IMR-90 (cell line): ENCODE measurements around the gene DDIAS. TPM values are rescaled to one million over a fixed set of nuclear protein-coding genes. Genes with fewer than 3 reads are reported as not detected.

Source experiments
- ATAC-seq: fragments of 200-7000 bp; cut with Tn5 transposase; 2 replicates; pipeline ENCODE4 v1.9.1; 2020; ENCODE audit warnings: low read depth, mild to moderate bottlenecking, moderate library complexity
- BruUV-seq: library from RNA; stranded (reverse); fragments of 400-500 nt; replicated peaks from 2 replicates; lab custom pipeline; 2021; lab: Mats Ljungman, UMichigan
- CTCF ChIA-PET: fragments of 300-600 bp; formaldehyde crosslinking; extraction: SDS; loops from one replicate; lab custom pipeline; 2021; ENCODE audit warnings: antibody characterized with exemption; lab: Yijun Ruan, JAX
- POLR2A ChIA-PET: fragments of 300-600 bp; sonication (Branson Sonifier 250); formaldehyde crosslinking; loops from one replicate; lab custom pipeline; 2022; ENCODE audit warnings: antibody characterized with exemption; ENCODE audit not compliant: unreplicated experiment; lab: Charles Lee
- DNase-seq: peaks from one replicate; pipeline ENCODE4 v3.0.0; 2013
- H2AFZ ChIP-seq: replicated peaks from 2 replicates; pipeline ENCODE3; 2013; ENCODE audit warnings: low read length, mild to moderate bottlenecking; ENCODE audit not compliant: poor library complexity
- H2AK5ac ChIP-seq: 2 replicates; pipeline ENCODE4 v1.6.1; 2013; ENCODE audit warnings: low read depth, low read length, inconsistent platforms
- H2AK9ac ChIP-seq: replicated peaks from 2 replicates; pipeline ENCODE3; 2013; ENCODE audit warnings: mild to moderate bottlenecking, low read depth, low read length, moderate library complexity; ENCODE audit not compliant: poor library complexity
- H2BK120ac ChIP-seq: 2 replicates; pipeline ENCODE4 v1.6.1; 2013; ENCODE audit warnings: low read depth, low read length, inconsistent platforms
- H2BK15ac ChIP-seq: 3 replicates; pipeline ENCODE4 v1.6.1; 2013; ENCODE audit warnings: low read depth, low read length, inconsistent platforms
- H2BK20ac ChIP-seq: 2 replicates; pipeline ENCODE4 v1.6.1; 2013; ENCODE audit warnings: low read depth, mild to moderate bottlenecking, inconsistent platforms, low read length, moderate library complexity
- H2BK5ac ChIP-seq: 2 replicates; pipeline ENCODE4 v1.6.1; 2013; ENCODE audit warnings: mild to moderate bottlenecking, low read depth, low read length, inconsistent platforms; ENCODE audit not compliant: poor library complexity, severe bottlenecking
- H3K14ac ChIP-seq: replicated peaks from 2 replicates; pipeline ENCODE4 v1.6.1; 2013; ENCODE audit warnings: low read depth, low read length, inconsistent platforms
- H3K18ac ChIP-seq: 2 replicates; pipeline ENCODE4 v1.6.1; 2013; ENCODE audit warnings: low read depth, low read length, control low read depth
- H3K23ac ChIP-seq: 2 replicates; pipeline ENCODE4 v1.6.1; 2013; ENCODE audit warnings: low read depth, low read length, inconsistent platforms
- H3K27ac ChIP-seq: 2 replicates; pipeline ENCODE4 v1.5.1; 2013; ENCODE audit warnings: mild to moderate bottlenecking, control low read depth, low read length; ENCODE audit not compliant: insufficient read depth
- H3K27me3 ChIP-seq: 2 replicates; pipeline ENCODE4 v1.6.1; 2013; ENCODE audit warnings: low read length; ENCODE audit not compliant: control insufficient read depth, insufficient read depth
- H3K36me3 ChIP-seq: 2 replicates; pipeline ENCODE4 v1.6.1; 2013; ENCODE audit warnings: low read length, mixed read lengths; ENCODE audit not compliant: control insufficient read depth, insufficient read depth
- H3K4ac ChIP-seq: 2 replicates; pipeline ENCODE4 v1.6.1; 2013; ENCODE audit warnings: low read depth, low read length, inconsistent platforms
- H3K4me1 ChIP-seq: 2 replicates; pipeline ENCODE4 v1.6.1; 2013; ENCODE audit warnings: low read length, mixed read lengths; ENCODE audit not compliant: control insufficient read depth, insufficient read depth
- H3K4me2 ChIP-seq: 2 replicates; pipeline ENCODE4 v1.6.1; 2013; ENCODE audit warnings: low read depth, mild to moderate bottlenecking, control low read depth, low read length, moderate library complexity
- H3K4me3 ChIP-seq: 2 replicates; pipeline ENCODE4 v1.5.1; 2013; ENCODE audit warnings: low read depth, mild to moderate bottlenecking, control low read depth, low read length, moderate library complexity; ENCODE audit not compliant: insufficient read depth
- H3K56ac ChIP-seq: 2 replicates; pipeline ENCODE4 v1.6.1; 2013; ENCODE audit warnings: low read length, inconsistent platforms; ENCODE audit not compliant: insufficient read depth; ENCODE audit errors: extremely low read depth
- H3K79me1 ChIP-seq, 2 experiments: 2 replicates each; pipeline ENCODE4 v1.6.1; 2013; ENCODE audit warnings: low read length in 2 of 2, inconsistent platforms in 1 of 2, low read depth in 1 of 2
- H3K9ac ChIP-seq: 2 replicates; pipeline ENCODE4 v1.6.1; 2013; ENCODE audit warnings: low read depth, low read length, control low read depth
- H3K9me1 ChIP-seq: 2 replicates; pipeline ENCODE4 v1.6.1; 2013; ENCODE audit warnings: low read length, inconsistent platforms; ENCODE audit not compliant: insufficient read depth
- H3K9me3 ChIP-seq: 2 replicates; pipeline ENCODE4 v1.6.1; 2013; ENCODE audit warnings: low read length; ENCODE audit not compliant: control insufficient read depth, insufficient read depth
- H4K20me1 ChIP-seq: 2 replicates; pipeline ENCODE4 v1.6.1; 2013; ENCODE audit warnings: low read length, inconsistent platforms; ENCODE audit not compliant: insufficient read depth
- H4K5ac ChIP-seq: 2 replicates; pipeline ENCODE4 v1.6.1; 2013; ENCODE audit warnings: mild to moderate bottlenecking, low read depth, low read length, control low read depth
- H4K8ac ChIP-seq, 2 experiments: 2 replicates each; pipeline ENCODE4 v1.6.1; 2013; ENCODE audit warnings: low read depth in 2 of 2, low read length in 2 of 2, control low read depth in 1 of 2, inconsistent platforms in 1 of 2
- H4K91ac ChIP-seq: 2 replicates; pipeline ENCODE4 v1.6.1; 2013; ENCODE audit warnings: low read depth, low read length, inconsistent platforms; ENCODE audit not compliant: insufficient read depth
- CEBPB ChIP-seq: IDR thresholded peaks from 2 replicates; pipeline ENCODE4 v1.6.1; 2012; ENCODE audit warnings: low read depth, low read length, improper control_type of control experiment
- CHD1 ChIP-seq: IDR thresholded peaks from 2 replicates; pipeline ENCODE4 v1.6.1; 2012; ENCODE audit warnings: low read depth, low read length, improper control_type of control experiment
- MAFK ChIP-seq: IDR thresholded peaks from 2 replicates; pipeline ENCODE4 v1.6.1; 2012; ENCODE audit warnings: low read depth, low read length, improper control_type of control experiment
- MAZ ChIP-seq: IDR thresholded peaks from 2 replicates; pipeline ENCODE4 v1.6.1; 2012; ENCODE audit warnings: low read depth, mild to moderate bottlenecking, low read length, improper control_type of control experiment, moderate library complexity, borderline replicate concordance
- MXI1 ChIP-seq: IDR thresholded peaks from 2 replicates; pipeline ENCODE4 v1.6.1; 2012; ENCODE audit warnings: low read depth, mild to moderate bottlenecking, low read length, moderate library complexity, borderline replicate concordance
- NFE2L2 ChIP-seq: fragments of 150-350 bp; IDR thresholded peaks from 2 replicates; pipeline ENCODE4 v1.6.1; 2016; ENCODE audit warnings: low read depth, mild to moderate bottlenecking, low read length
- POLR2A ChIP-seq: IDR thresholded peaks from 2 replicates; pipeline ENCODE4 v1.6.1; 2012; ENCODE audit warnings: mild to moderate bottlenecking, low read depth, low read length
- RAD21 ChIP-seq: IDR thresholded peaks from 2 replicates; pipeline ENCODE4 v1.6.1; 2012; ENCODE audit warnings: low read length, improper control_type of control experiment
- RCOR1 ChIP-seq: IDR thresholded peaks from 2 replicates; pipeline ENCODE4 v1.6.1; 2012; ENCODE audit warnings: mild to moderate bottlenecking, low read length, improper control_type of control experiment; ENCODE audit not compliant: insufficient replicate concordance
- RFX5 ChIP-seq: IDR thresholded peaks from 2 replicates; pipeline ENCODE4 v1.8.0; 2012; ENCODE audit warnings: low read depth, mild to moderate bottlenecking, low read length, moderate library complexity
- SMC3 ChIP-seq: fragments of 150-350 bp; IDR thresholded peaks from 2 replicates; pipeline ENCODE4 v1.6.1; 2016; ENCODE audit warnings: low read depth, mild to moderate bottlenecking, antibody characterized with exemption, low read length, moderate library complexity
- WGBS, 2 experiments: methylation state at CpG; one replicate each; pipeline versions ENCODE4 v1.1.5 to v1.1.7; 2013; ENCODE audit warnings: missing lambda C conversion rate in 2 of 2; ENCODE audit not compliant: insufficient read length in 1 of 2; ENCODE audit errors: extremely low coverage in 2 of 2; 5-methylcytosine and 5-hydroxymethylcytosine counted together
- dilution Hi-C: fragments of 300-500 bp; cut with HindIII; formaldehyde crosslinking; loops from one replicate; pipeline ENCODE4 v1.14.3; 2018; ENCODE audit warnings: low sequenced_read_pairs; ENCODE audit not compliant: unreplicated experiment
- in situ Hi-C: fragments of 300-500 bp; cut with MboI; formaldehyde crosslinking; loops from 3 replicates; pipeline ENCODE4 v1.14.3; 2019; ENCODE audit warnings: low sequenced_read_pairs, inconsistent platforms, mixed read lengths
- intact Hi-C: fragments of 100-400 bp; cut with micrococcal nuclease; formaldehyde crosslinking; loops from 2 replicates; pipeline ENCODE4 v1.10.0; 2022
- polyA plus RNA-seq, 3 experiments: library from polyadenylated mRNA; depleted of rRNA; stranded (reverse); fragments of >200 nt; gene quantifications; 2 replicates each; pipeline ENCODE4 v1.2.3, GENCODE V29; 2012; ENCODE audit warnings: low replicate concordance in 1 of 3
- total RNA-seq: library from RNA; depleted of rRNA; stranded (reverse); fragments of >200 nt; gene quantifications from 2 replicates; pipeline ENCODE4 v1.2.3, GENCODE V29; 2012
- TF ChIP-seq, protein P1 (sequence below): conservative IDR thresholded peaks from 2 replicates; pipeline ENCODE4 v1.5.1; 2012; ENCODE audit warnings: mild to moderate bottlenecking, low read depth, low read length, improper control_type of control experiment

The DDIAS gene
- total and polyA plus RNA-seq, 2 of the 4 experiments (the other 2 are of a cell fraction): 4.3 to 15.8 TPM

DNA sequence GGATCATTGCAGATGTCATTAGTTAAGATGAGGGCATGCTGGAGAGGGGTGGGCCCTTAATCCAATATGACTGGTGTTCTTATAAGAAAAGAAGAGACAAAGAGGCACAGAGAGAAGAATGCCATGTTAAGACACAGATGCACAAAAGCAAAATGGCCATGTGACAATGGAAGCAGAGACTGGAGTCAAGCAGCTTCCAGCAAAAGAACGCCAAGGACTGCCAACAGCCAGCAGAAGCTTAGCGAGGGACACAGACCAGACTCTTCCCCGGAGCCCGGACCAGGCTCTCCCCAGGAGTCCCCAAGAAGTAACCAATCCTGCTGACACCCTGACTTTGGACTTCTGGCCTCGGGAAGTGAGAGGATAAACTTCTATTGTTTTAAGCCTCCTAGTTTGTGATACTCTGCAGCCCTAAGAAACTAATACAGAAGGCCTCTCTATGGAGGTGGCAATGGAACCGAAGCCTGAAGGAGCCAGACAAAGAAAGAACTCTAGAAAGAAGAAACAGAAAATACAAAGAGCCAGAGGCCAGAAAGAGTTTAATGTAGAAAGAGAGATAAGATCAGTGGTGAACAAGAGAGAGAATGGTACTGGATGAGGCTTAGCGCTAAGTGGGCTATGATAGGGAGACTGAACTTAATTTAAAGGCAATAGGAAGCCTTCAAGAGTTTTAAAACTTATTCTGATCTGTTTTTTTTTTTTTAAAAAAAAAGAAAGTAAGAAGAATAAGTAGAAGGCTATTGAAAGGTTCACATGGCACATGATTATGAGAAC is 29.0 kb upstream of the DDIAS start (continued):
- no peak for TF ChIP-seq CEBPB

DNA sequence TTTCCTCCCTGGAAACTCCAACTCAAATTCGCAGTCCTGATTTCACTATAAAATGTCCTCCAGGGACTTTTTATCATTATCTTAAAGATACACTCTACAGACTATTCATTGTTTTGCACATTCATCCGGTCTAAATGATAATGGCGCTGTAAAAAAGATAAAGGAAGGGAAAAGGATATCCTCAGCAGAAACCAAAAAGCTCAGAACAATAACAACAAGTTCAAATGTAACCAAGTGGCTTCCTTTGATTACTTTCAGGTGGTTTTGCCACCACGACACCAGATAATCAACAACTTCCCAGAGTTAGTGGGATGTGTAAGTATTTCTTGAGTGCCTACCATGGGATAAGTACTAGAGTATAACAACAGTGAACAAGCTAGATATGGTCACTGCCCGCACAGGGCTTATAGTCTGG is 27.6 kb upstream of the DDIAS start:
- dilution Hi-C loops (no loop called here), in situ Hi-C loops (no loop called here), intact Hi-C loops (no loop called here)
- H2AFZ ChIP-seq: no peak overlapping the region
- H2BK120ac ChIP-seq: no peak overlapping the region
- BruUV-seq: no TSS peak
- no peaks in the 10 kb centered on the region for H3K4me1 ChIP-seq
- no peak overlapping the region for H2BK20ac ChIP-seq
- no peak overlapping the region for H3K4me2 ChIP-seq
- H4K20me1 ChIP-seq: no peaks in the 10 kb centered on the region
- H4K8ac ChIP-seq: no peak overlapping the region
- TF ChIP-seq MAZ (no peak), CHD1 (no peak), MAFK (no peak), RCOR1 (no peak), SMC3 (no peak), POLR2A (no peak), RFX5 (no peak), MXI1 (no peak), RAD21 (no peak), NFE2L2 (no peak)
- TF ChIP-seq, protein P1, sequence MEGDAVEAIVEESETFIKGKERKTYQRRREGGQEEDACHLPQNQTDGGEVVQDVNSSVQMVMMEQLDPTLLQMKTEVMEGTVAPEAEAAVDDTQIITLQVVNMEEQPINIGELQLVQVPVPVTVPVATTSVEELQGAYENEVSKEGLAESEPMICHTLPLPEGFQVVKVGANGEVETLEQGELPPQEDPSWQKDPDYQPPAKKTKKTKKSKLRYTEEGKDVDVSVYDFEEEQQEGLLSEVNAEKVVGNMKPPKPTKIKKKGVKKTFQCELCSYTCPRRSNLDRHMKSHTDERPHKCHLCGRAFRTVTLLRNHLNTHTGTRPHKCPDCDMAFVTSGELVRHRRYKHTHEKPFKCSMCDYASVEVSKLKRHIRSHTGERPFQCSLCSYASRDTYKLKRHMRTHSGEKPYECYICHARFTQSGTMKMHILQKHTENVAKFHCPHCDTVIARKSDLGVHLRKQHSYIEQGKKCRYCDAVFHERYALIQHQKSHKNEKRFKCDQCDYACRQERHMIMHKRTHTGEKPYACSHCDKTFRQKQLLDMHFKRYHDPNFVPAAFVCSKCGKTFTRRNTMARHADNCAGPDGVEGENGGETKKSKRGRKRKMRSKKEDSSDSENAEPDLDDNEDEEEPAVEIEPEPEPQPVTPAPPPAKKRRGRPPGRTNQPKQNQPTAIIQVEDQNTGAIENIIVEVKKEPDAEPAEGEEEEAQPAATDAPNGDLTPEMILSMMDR: no peak
- no peak overlapping the region for H3K4ac ChIP-seq
- no peak overlapping the region for H2AK5ac ChIP-seq
- H3K9me3 ChIP-seq: no peaks in the 10 kb centered on the region
- no peak overlapping the region for H2AK9ac ChIP-seq
- no peak overlapping the region for H3K9ac ChIP-seq
- 100% methylated on average over 1 of the region's 5 CpGs; no CpG with 5 or more reads in 1 of the 2 experiments for WGBS, 2 experiments
- DNase-seq: no peak
- no peak overlapping the region for H4K5ac ChIP-seq
- no peak overlapping the region for H2BK5ac ChIP-seq
- H3K9me1 ChIP-seq: no peaks in the 10 kb centered on the region; the same call in 1 of the 2 replicates
- no peak overlapping the region for H3K27ac ChIP-seq
- H3K27me3 ChIP-seq: no peaks in the 10 kb centered on the region
- no peak for ATAC-seq
- H3K36me3 ChIP-seq: no peaks in the 10 kb centered on the region
- no peak overlapping the region for H3K14ac ChIP-seq
- CTCF ChIA-PET: no interaction called here
- no peak overlapping the region for H3K56ac ChIP-seq
- H3K4me3 ChIP-seq: no peak overlapping the region
- no peak overlapping the region for H3K18ac ChIP-seq
- POLR2A ChIA-PET: no interaction called here
- 0 out of 4 replicates have a peak, but pooled peaks cover 0 to 6% of the 10 kb centered on the region in 2 experiments for H3K79me1 ChIP-seq
- H2BK15ac ChIP-seq: no peak overlapping the region
- no peak overlapping the region for H4K91ac ChIP-seq
- no peak overlapping the region for H3K23ac ChIP-seq
